Measurements from ENCODE around the gene CACUL1. TPM values are rescaled to one million over a fixed set of nuclear protein-coding genes. Genes with fewer than 3 reads are reported as not detected.

Gene CACUL1
- total and polyA plus RNA-seq, 4 donors, result 3.9 to 15.8 (median 13.1) TPM

- no peaks in the 10 kb centered on the region for H3K36me3 ChIP-seq (ENCODE audit: control insufficient read depth in 4 of 4, insufficient read depth in 3 of 4, low read depth in 1 of 4, low read length in 3 of 4)
- WGBS, result 54% methylated on average over 3 of the region's 3 CpGs
- H3K9me3 ChIP-seq (ENCODE audit: control insufficient read depth in 4 of 4, low read length in 3 of 4), result no peaks in the 10 kb centered on the region
- H3K4me3 ChIP-seq (ENCODE audit: low read depth in 1 of 3, low read length in 3 of 3), result no peak overlapping the region
- peaks cover 0 to 12% (median 0%) of the 10 kb centered on the region in 4 donors for H3K27me3 ChIP-seq (ENCODE audit: control insufficient read depth in 4 of 4, insufficient read depth in 4 of 4, low read length in 3 of 4)
- TF ChIP-seq JUND (IDR thresholded peaks at IDR 0.05) (no peak), CTCF (IDR thresholded peaks at IDR 0.05; ENCODE audit: low read depth, low read length, missing input control) (no peak), FOXA1 (IDR thresholded peaks at IDR 0.05) (no peak), SP1 (IDR thresholded peaks at IDR 0.05) (no peak), ATF3 (IDR thresholded peaks at IDR 0.05) (no peak), NR2F2 (IDR thresholded peaks at IDR 0.05) (no peak), RXRA (IDR thresholded peaks at IDR 0.05) (no peak), FOXA2 (IDR thresholded peaks at IDR 0.05) (no peak), YY1 (IDR thresholded peaks at IDR 0.05) (no peak), RAD21 (IDR thresholded peaks at IDR 0.05) (no peak), GABPA (IDR thresholded peaks at IDR 0.05 in 1 of 2, conservative IDR thresholded peaks at IDR 0.05 in 1 of 2) (no peak), TAF1 (conservative IDR thresholded peaks at IDR 0.05) (no peak), HNF4G (IDR thresholded peaks at IDR 0.05) (no peak), EGR1 (IDR thresholded peaks at IDR 0.05; ENCODE audit: low read depth in 2 of 2) (no peak), REST (IDR thresholded peaks at IDR 0.05) (no peak), HNF4A (conservative IDR thresholded peaks at IDR 0.05) (no peak)
- TF ChIP-seq, protein P1, sequence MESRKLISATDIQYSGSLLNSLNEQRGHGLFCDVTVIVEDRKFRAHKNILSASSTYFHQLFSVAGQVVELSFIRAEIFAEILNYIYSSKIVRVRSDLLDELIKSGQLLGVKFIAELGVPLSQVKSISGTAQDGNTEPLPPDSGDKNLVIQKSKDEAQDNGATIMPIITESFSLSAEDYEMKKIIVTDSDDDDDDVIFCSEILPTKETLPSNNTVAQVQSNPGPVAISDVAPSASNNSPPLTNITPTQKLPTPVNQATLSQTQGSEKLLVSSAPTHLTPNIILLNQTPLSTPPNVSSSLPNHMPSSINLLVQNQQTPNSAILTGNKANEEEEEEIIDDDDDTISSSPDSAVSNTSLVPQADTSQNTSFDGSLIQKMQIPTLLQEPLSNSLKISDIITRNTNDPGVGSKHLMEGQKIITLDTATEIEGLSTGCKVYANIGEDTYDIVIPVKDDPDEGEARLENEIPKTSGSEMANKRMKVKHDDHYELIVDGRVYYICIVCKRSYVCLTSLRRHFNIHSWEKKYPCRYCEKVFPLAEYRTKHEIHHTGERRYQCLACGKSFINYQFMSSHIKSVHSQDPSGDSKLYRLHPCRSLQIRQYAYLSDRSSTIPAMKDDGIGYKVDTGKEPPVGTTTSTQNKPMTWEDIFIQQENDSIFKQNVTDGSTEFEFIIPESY (IDR thresholded peaks at IDR 0.05), result no peak
- DNase-seq (ENCODE audit: low spot score), result no peak
- H3K27ac ChIP-seq (ENCODE audit: low read depth in 1 of 2, low read length in 2 of 2), result no peak overlapping the region
- H3K4me1 ChIP-seq (ENCODE audit: control insufficient read depth in 4 of 4, insufficient read depth in 4 of 4, low read length in 3 of 4), result no peaks in the 10 kb centered on the region
- no peak overlapping the region for H3K9ac ChIP-seq (ENCODE audit: low read depth in 1 of 2, low read length in 2 of 2)
Measured at GRCh38 chr10:118626953-118627352, 127.8 kb downstream of the CACUL1 start.

Other genes starting within 250 kb of the CACUL1 start
- gene PRLHR, start 159.3 kb downstream of the CACUL1 start, total RNA-seq, result under 1 TPM; under 0.01 to 0.08 TPM
- not detected for gene PRLHR, start 159.3 kb downstream of the CACUL1 start, polyA plus RNA-seq

All from liver (tissue), 9 donors.